Adrenal gland (tissue), 5 donors: ENCODE results near the gene PEAK1.

Experiments
- POLR2A ChIP-seq, 2 donors: fragments of 450-650 bp; IDR thresholded peaks; one replicate each; pipeline ENCODE4 v1.6.1; 2017; ENCODE audit warnings: antibody characterized with exemption in 2 of 2, mild to moderate bottlenecking in 2 of 2, moderate library complexity in 1 of 2
- TF ChIP-seq, protein P1 (sequence below), 6 experiments: fragments of 450-650 bp in 4 of 6; fragments of 200-600 bp in 2 of 6; sonication (generic) in 1 of 6; IDR thresholded peaks; 1 replicate in 5 of 6; 2 replicates in 1 of 6; pipeline versions ENCODE4 v1.5.1 to v1.8.0; 2016 to 2021; ENCODE audit warnings: antibody characterized with exemption in 6 of 6, mild to moderate bottlenecking in 2 of 6, moderate library complexity in 1 of 6
- donor health status: DM: no; HTN: no; CAD: no.

DNA sequence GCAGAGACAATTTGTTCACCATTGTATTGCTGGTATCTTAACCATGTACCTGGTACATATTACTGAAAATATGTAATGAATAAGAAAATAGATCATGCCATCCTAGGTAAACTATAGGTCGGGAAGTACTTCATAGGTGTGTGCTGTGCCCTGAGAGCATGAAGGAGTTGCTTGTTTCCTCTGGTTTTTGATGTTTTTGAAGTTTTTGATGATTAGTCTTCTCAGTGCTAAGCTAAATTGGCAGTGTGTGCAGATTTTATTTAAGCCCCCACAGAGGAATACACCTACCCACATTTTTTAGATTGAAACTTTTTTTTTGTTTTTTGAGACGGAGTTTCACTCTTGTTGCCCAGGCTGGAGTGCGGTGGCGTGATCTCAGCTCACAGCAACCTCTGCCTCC lies 17.4 kb upstream of the PEAK1 start:
- TF ChIP-seq, protein P1, sequence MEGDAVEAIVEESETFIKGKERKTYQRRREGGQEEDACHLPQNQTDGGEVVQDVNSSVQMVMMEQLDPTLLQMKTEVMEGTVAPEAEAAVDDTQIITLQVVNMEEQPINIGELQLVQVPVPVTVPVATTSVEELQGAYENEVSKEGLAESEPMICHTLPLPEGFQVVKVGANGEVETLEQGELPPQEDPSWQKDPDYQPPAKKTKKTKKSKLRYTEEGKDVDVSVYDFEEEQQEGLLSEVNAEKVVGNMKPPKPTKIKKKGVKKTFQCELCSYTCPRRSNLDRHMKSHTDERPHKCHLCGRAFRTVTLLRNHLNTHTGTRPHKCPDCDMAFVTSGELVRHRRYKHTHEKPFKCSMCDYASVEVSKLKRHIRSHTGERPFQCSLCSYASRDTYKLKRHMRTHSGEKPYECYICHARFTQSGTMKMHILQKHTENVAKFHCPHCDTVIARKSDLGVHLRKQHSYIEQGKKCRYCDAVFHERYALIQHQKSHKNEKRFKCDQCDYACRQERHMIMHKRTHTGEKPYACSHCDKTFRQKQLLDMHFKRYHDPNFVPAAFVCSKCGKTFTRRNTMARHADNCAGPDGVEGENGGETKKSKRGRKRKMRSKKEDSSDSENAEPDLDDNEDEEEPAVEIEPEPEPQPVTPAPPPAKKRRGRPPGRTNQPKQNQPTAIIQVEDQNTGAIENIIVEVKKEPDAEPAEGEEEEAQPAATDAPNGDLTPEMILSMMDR (IDR thresholded peaks at IDR 0.05): no peak
- TF ChIP-seq POLR2A (IDR thresholded peaks at IDR 0.05): no peak
